Activated T-cell treated with anti-CD3 and anti-CD28 coated beads for 24 hours (primary cell): ENCODE measurements around the gene ERG28.
"Not testable (repeated sequence)": the region's sequence is repeated elsewhere in the genome, so short reads cannot be mapped to it uniquely, and the experiment has no call there.

ENCODE experiments used
- DNase-seq: peaks from one replicate; pipeline ENCODE4 v3.0.0-alpha.2; 2020; ENCODE audit warnings: low read depth

Gene ERG28

DNA sequence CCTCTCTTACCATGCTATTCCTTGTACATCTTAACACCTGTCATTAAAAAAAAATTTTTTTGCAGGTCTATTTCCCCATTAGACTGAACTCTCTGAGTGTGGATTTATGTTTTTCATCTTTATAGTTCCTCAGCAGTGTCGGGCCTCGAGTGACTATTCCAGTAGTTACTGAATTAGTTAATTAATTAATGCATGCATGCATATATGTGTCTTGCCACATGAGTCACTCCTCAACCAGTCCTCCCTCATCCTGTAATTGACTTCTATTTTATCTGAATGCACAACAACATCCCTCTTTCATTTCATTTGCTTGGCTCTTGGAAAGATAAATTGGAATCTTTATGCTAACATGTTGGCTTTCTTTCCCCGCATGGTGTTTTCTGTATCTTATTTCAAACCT lies 35.6 kb downstream of the ERG28 start:
- no peak for DNase-seq

- DNase-seq, result no peak
Observed at GRCh38 chr14:75619548-75619947, 41.1 kb downstream of the ERG28 start.

GRCh38 chr14:75615200-75615599 lies 45.5 kb downstream of the ERG28 start:
- DNase-seq, result no peak

- no peak for DNase-seq
Observed at GRCh38 chr14:75614179-75614578, 46.5 kb downstream of the ERG28 start.

DNA sequence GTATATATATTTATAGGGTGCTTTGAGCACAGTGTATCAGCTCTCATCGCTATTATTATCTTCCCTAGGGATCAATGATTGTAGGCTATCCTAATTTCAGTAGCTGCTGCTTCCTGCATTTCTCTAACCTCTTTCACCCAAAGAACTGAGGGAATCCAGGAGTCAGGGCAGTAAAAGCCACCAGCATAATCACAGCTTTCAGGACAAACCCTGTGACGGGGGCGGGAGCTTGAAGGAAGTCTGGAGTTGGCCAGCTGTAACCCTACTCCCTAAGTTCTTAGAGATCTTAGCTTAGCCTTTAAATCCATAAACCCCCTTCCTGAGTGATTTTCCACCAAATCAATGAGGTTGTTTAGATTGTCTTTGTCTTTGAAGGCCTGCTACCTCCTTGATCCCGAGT lies 48.5 kb downstream of the ERG28 start:
- no peak for DNase-seq

DNA sequence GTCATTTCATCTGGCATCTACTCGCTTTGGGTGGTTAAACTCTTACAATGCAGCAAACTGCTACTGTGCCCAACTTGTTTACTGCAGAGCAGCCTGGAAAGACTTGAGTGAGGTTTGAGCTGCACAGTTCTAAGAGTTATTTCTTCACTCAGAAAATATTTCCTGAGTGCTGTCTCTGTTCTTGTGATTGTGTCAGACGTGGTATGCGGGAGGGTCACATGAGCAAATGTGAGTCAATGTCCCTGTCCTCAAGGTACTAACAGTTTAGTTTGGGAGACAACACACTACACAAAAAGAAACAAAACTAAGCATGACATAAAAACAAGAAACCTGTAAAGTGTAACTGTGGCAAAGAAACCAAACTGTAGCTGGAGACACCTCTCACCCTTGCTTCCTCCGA lies 49.8 kb downstream of the ERG28 start:
- DNase-seq, result no peak

DNA sequence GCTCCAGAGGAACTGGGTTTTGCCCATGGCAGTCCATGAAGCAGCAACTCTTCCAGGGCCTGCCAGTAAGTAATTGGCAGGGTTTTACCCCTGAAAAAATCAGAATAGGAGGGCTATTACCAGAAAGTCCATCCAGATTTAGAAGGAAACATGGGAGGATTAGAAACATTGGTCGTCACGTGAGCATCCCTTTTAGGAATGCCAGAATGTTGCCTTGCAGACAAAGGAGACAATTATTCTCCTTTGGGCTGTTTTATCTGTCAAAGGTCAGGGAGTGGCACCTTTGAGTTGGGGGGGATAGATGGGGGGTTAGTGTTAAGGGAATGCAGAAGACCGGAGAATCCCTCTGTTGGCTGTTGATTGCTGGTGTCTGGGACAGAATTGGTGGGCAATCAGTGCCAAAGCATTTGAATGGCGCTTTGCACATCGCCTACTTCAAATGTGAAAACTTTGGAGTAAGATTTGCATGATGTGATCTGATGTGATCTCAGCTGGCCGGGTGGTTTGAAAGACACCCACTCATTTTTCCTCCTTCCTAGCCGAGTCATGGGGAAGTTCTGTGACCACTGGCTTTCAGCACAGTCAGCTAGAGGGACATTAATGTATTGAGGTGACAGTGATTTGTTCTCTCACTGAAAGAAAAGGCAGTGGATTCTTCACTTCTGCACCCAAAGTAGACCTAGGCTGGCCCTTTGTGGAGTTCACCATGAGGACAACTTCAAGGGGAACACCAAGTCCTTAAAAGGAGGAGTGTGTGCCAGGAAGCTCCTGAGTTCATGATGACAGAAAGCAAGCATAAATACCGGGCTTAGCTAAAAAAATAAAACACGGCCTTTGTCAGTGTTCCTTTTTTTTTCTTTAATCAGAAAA lies 50.8 kb downstream of the ERG28 start:
- no peak for DNase-seq

DNA sequence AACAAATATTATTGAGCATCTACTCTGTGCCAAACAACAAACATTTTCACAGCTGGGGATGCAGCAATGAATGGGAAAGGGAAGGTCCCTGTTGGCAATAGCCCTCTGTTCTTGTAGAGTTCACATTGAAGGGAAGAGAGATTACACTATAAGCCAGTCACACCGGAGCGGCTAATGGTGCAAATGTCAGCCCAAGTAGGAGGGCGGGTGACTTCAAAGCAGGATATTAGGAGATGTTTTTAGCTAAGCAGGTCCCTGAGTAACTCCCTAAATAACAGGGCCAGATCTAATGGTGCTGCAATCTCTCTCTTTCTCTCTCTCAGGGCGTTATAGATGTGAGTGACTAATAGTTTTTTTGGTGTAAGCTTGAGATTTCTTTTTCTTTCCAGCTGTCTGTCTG lies 51.6 kb downstream of the ERG28 start:
- no peak for DNase-seq

GRCh38 chr14:75607842-75608640 lies 52.6 kb downstream of the ERG28 start:
- DNase-seq, result no peak

- no peak for DNase-seq
Observed at GRCh38 chr14:75607044-75607443, 53.6 kb downstream of the ERG28 start.

DNA sequence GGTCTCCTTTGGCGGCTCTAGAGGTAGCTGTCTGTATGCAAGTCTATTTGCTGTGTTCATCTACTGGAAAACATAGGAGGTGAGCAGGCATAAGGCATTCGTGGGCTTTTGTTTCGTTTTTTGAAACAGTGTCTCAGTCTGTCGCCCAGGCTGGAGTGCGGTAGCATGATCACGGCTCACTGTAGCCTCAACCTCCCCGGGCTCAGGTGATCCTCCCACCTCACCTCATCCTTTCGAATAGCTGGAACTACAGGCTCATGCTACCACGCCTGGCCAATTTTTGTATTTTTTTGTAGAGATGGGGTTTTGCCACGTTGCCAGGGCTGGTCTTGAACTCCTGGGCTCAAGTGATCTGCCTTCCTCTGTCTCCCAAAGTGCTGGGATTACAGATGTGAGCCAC lies 54.8 kb downstream of the ERG28 start:
- DNase-seq, result no peak

GRCh38 chr14:75604979-75605851 lies 55.5 kb downstream of the ERG28 start:
- no peak for DNase-seq

DNA sequence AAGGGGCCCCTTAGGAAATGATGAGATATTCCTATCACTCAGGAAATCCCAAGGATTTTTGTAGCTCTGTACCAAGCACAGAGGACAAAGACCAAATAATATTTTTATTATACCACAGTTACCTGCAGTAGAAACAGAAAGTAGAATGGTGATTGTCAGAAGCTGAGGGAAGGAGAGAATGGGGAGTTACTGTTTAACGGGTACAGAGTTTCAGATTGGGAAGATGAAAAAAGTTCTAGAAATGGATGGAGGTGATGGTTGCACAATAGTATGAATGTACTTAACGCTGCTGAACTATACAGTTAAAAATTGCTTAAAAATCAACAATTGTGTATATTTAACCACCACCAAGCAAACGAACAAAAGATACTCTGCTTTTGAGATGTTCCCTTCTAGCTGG lies 58.2 kb downstream of the ERG28 start:
- no peak for DNase-seq

GRCh38 chr14:75601061-75601460 lies 59.6 kb downstream of the ERG28 start:
- not testable (repeated sequence) for DNase-seq

GRCh38 chr14:75600100-75600499 lies 60.6 kb downstream of the ERG28 start:
- not testable (repeated sequence) for DNase-seq
